HL-60 (cell line): ENCODE data around the gene RAD9B.
A peak's percentile ranks its signal among the peaks of the same experiment; 100 is the strongest.

Experiments
- DNase-seq, 2 experiments: peaks; one replicate each; pipeline ENCODE4 v3.0.0-alpha.2; 2010 to 2020; ENCODE audit warnings: low read depth in 1 of 2, low spot score in 1 of 2
- H3K27ac ChIP-seq: fragments of 250-450 bp; sonication (Bioruptor Pico); replicated peaks from 2 replicates; pipeline ENCODE4 v1.5.1; 2020; ENCODE audit warnings: mild to moderate bottlenecking, moderate library complexity
- H3K27me3 ChIP-seq: fragments of 250-450 bp; sonication (Bioruptor Pico); 2 replicates; pipeline ENCODE4 v1.5.1; 2021; ENCODE audit warnings: mild to moderate bottlenecking, moderate library complexity; ENCODE audit not compliant: insufficient read depth, poor library complexity, severe bottlenecking
- H3K4me3 ChIP-seq: replicated peaks from 2 replicates; pipeline ENCODE4 v1.5.1; 2011; ENCODE audit warnings: mild to moderate bottlenecking, control low read depth, low read length; ENCODE audit not compliant: insufficient read depth
- GABPA ChIP-seq: IDR thresholded peaks from 2 replicates; pipeline ENCODE4 v1.6.1; 2012; ENCODE audit warnings: low read depth
- POLR2AphosphoS5 ChIP-seq: IDR thresholded peaks from 2 replicates; pipeline ENCODE4 v1.6.1; 2012; ENCODE audit warnings: low read depth
- REST ChIP-seq: IDR thresholded peaks from 2 replicates; pipeline ENCODE4 v1.6.1; 2012; ENCODE audit warnings: low read depth; ENCODE audit not compliant: insufficient replicate concordance
- SPI1 ChIP-seq: IDR thresholded peaks from 2 replicates; pipeline ENCODE4 v1.6.1; 2012; ENCODE audit warnings: low read depth, mild to moderate bottlenecking, borderline replicate concordance
- TF ChIP-seq, protein P1 (sequence below): IDR thresholded peaks from one replicate; pipeline ENCODE4 v1.5.1; 2011; ENCODE audit warnings: low read length, control low read depth, inconsistent platforms; ENCODE audit not compliant: insufficient read depth

RAD9B gene

DNA sequence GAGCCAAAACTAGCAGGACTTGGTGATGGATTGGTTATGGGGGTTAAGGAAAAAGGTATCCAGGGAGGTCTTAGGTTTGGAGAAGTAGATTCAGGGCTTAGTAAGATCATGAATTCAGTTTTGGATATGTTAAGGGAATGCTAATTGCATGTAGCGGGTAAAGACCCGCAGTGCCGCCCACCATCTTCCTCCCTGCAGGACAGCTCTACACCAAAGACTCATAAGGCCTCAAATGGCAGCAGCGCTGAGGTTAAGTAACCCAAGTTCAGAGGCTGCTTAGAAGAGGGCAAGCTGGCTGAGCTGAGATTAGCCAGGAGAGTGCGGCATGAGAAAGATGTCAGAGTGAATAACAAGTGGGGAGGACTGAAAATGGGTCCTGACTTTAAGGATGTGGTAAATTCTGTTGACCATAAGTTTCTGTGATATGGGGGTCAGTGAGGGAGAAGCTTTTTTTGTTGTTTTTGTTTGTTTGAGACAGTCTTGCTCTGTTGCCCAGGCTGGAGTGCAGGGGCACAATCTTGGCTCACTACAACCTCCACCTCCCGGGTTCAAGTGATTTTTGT lies 26.2 kb downstream of the RAD9B start:
- DNase-seq: no peak
- H3K27ac ChIP-seq: no peak overlapping the region
- no peaks in the 10 kb centered on the region for H3K27me3 ChIP-seq
- H3K4me3 ChIP-seq: no peak overlapping the region
- TF ChIP-seq SPI1 (no peak), REST (no peak), POLR2AphosphoS5 (no peak), GABPA (no peak)
- TF ChIP-seq, protein P1, sequence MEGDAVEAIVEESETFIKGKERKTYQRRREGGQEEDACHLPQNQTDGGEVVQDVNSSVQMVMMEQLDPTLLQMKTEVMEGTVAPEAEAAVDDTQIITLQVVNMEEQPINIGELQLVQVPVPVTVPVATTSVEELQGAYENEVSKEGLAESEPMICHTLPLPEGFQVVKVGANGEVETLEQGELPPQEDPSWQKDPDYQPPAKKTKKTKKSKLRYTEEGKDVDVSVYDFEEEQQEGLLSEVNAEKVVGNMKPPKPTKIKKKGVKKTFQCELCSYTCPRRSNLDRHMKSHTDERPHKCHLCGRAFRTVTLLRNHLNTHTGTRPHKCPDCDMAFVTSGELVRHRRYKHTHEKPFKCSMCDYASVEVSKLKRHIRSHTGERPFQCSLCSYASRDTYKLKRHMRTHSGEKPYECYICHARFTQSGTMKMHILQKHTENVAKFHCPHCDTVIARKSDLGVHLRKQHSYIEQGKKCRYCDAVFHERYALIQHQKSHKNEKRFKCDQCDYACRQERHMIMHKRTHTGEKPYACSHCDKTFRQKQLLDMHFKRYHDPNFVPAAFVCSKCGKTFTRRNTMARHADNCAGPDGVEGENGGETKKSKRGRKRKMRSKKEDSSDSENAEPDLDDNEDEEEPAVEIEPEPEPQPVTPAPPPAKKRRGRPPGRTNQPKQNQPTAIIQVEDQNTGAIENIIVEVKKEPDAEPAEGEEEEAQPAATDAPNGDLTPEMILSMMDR: no peak

GRCh38 chr12:110530511-110530910 lies 28.4 kb downstream of the RAD9B start:
- TF ChIP-seq, protein P1: no peak
- 0 out of 2 replicates have a peak, but pooled peaks have one; percentile 7 for TF ChIP-seq SPI1
- DNase-seq: no peak
- Histone ChIP-seq H3K27me3 (no peaks in the 10 kb centered on the region), H3K27ac (no peak overlapping the region), H3K4me3 (no peak overlapping the region)

GRCh38 chr12:110531741-110532333 lies 29.7 kb downstream of the RAD9B start:
- no peak overlapping the region for H3K27ac ChIP-seq
- DNase-seq: no peak
- no peak overlapping the region for H3K4me3 ChIP-seq
- H3K27me3 ChIP-seq: no peaks in the 10 kb centered on the region
- TF ChIP-seq SPI1: no peak
- TF ChIP-seq POLR2AphosphoS5: no peak

DNA sequence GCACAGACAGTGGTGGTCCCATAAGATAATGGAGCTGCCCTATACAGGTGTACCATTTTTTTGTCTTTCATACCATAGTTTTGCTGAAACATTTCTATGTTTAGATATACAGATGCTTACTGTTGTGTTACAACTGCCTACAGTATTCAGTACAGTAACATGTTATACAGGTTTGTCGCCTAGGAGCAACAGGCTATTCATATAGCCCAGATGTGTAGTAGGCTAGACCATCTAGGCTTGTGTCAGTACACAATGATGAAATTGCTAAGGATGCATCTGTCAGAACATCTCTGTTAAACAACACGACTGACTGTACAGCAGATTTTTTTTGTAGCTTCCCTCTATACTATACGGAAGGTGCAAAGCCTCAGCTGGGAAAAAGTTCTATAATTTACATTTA lies 30.5 kb downstream of the RAD9B start:
- no peak for TF ChIP-seq GABPA
- TF ChIP-seq SPI1: no peak
- TF ChIP-seq, protein P1: no peak
- no peak for TF ChIP-seq POLR2AphosphoS5
- no peak for TF ChIP-seq REST
- Histone ChIP-seq H3K4me3 (no peak overlapping the region), H3K27ac (no peak overlapping the region), H3K27me3 (no peaks in the 10 kb centered on the region)
- DNase-seq: no peak
